HG03432 (cell line): Measurements from ENCODE around the gene FXN.
"Not testable (repeated sequence)": the region's sequence is repeated elsewhere in the genome, so short reads cannot be mapped to it uniquely, and the experiment has no call there.

ENCODE experiments used
- ATAC-seq: cut with Tn5 transposase; IDR thresholded peaks from one replicate; pipeline ENCODE4 v1.9.1; 2021; ENCODE audit warnings: mild to moderate bottlenecking, moderate library complexity; ENCODE audit not compliant: unreplicated experiment

The FXN gene

GRCh38 chr9:69097923-69098593, 62.5 kb downstream of the FXN start:
- no peak for ATAC-seq

- not testable (repeated sequence) for ATAC-seq
Observed at GRCh38 chr9:69103348-69103996, 67.9 kb downstream of the FXN start.

GRCh38 chr9:69104830-69105527, 69.4 kb downstream of the FXN start:
- no peak for ATAC-seq

- no peak for ATAC-seq
Observed at GRCh38 chr9:69107771-69108170, 72.2 kb downstream of the FXN start.

GRCh38 chr9:69108706-69109105, 73.2 kb downstream of the FXN start:
- ATAC-seq: not testable (repeated sequence)

- no peak for ATAC-seq
Observed at GRCh38 chr9:69109152-69109551, 73.6 kb downstream of the FXN start.

- ATAC-seq: not testable (repeated sequence)
Observed at GRCh38 chr9:69112646-69113045, 77.1 kb downstream of the FXN start.

GRCh38 chr9:69115621-69116020, 80.1 kb downstream of the FXN start:
- ATAC-seq: no peak

GRCh38 chr9:69118656-69119055, 83.1 kb downstream of the FXN start:
- no peak for ATAC-seq

- ATAC-seq: no peak
Observed at GRCh38 chr9:69120380-69121154, 85.0 kb downstream of the FXN start.

GRCh38 chr9:69121155-69122081, 85.9 kb downstream of the FXN start:
- ATAC-seq: peak; percentile 73

- peak; percentile 62 for ATAC-seq
Observed at GRCh38 chr9:69122082-69122548, 86.6 kb downstream of the FXN start.

GRCh38 chr9:69122549-69123141, 87.1 kb downstream of the FXN start:
- ATAC-seq: no peak

GRCh38 chr9:69130456-69131441, 95.2 kb downstream of the FXN start:
- no peak for ATAC-seq

GRCh38 chr9:69131682-69132081, 96.1 kb downstream of the FXN start:
- no peak for ATAC-seq

- ATAC-seq: no peak
Observed at GRCh38 chr9:69132361-69132760, 96.8 kb downstream of the FXN start.

GRCh38 chr9:69134412-69134811, 98.9 kb downstream of the FXN start:
- no peak for ATAC-seq

- ATAC-seq: no peak
Observed at GRCh38 chr9:69136185-69136584, 100.6 kb downstream of the FXN start.

- no peak for ATAC-seq
Observed at GRCh38 chr9:69136779-69137178, 101.2 kb downstream of the FXN start.
